Measurements from ENCODE around the gene MYOT.

GRCh38 chr5:137870647-137871339 lies 3.1 kb downstream of the MYOT start:
- TF ChIP-seq CTCF (IDR thresholded peaks at IDR 0.05) (no peak), POLR2AphosphoS5 (IDR thresholded peaks at IDR 0.05) (no peak), POLR2A (IDR thresholded peaks at IDR 0.05) (no peak), EP300 (IDR thresholded peaks at IDR 0.05) (no peak)
